Fibroblast of lung (primary cell): ENCODE data around the gene CMSS1. TPM values are rescaled to one million over a fixed set of nuclear protein-coding genes. Genes with fewer than 3 reads are reported as not detected.

Experiments
- DNase-seq, 2 donors: peaks; one replicate each; pipeline versions ENCODE4 v3.0.0 to v3.0.0-alpha.2; 2010; ENCODE audit warnings: low read depth in 2 of 2
- H2AFZ ChIP-seq: 2 replicates; pipeline ENCODE4 v1.5.1; 2012; ENCODE audit warnings: low read length, control low read depth, inconsistent platforms
- H3K27ac ChIP-seq: 2 replicates; pipeline ENCODE4 v1.5.1; 2011; ENCODE audit warnings: low read length, control low read depth; ENCODE audit not compliant: insufficient read depth
- H3K27me3 ChIP-seq: 2 replicates; pipeline ENCODE4 v1.5.1; 2011; ENCODE audit warnings: mild to moderate bottlenecking, low read length; ENCODE audit not compliant: control insufficient read depth, insufficient read depth
- H3K36me3 ChIP-seq: 2 replicates; pipeline ENCODE4 v1.5.1; 2011; ENCODE audit warnings: low read length; ENCODE audit not compliant: control insufficient read depth, insufficient read depth
- H3K4me1 ChIP-seq: 2 replicates; pipeline ENCODE4 v1.5.1; 2011; ENCODE audit warnings: low read length; ENCODE audit not compliant: control insufficient read depth, insufficient read depth; ENCODE audit errors: extremely low read depth
- H3K4me2 ChIP-seq: 2 replicates; pipeline ENCODE4 v1.5.1; 2011; ENCODE audit warnings: low read length, control low read depth; ENCODE audit not compliant: insufficient read depth; ENCODE audit errors: extremely low read depth
- H3K4me3 ChIP-seq, 4 experiments: fragments of 200-600 bp in 1 of 4; sonication (generic) in 1 of 4; replicated peaks in 1 of 4; 2 replicates each; pipeline ENCODE4 v1.5.1; 2011 to 2016; ENCODE audit warnings: low read length in 4 of 4, low read depth in 3 of 4, mild to moderate bottlenecking in 3 of 4, control low read depth in 2 of 4, inconsistent platforms in 1 of 4, mixed read lengths in 1 of 4; ENCODE audit not compliant: insufficient read depth in 1 of 4; ENCODE audit errors: control extremely low read depth in 1 of 4
- H3K79me2 ChIP-seq: 2 replicates; pipeline ENCODE4 v1.5.1; 2012; ENCODE audit warnings: mild to moderate bottlenecking, low read length, inconsistent platforms; ENCODE audit not compliant: control insufficient read depth, insufficient read depth
- H3K9ac ChIP-seq: 2 replicates; pipeline ENCODE4 v1.5.1; 2011; ENCODE audit warnings: mild to moderate bottlenecking, low read length, control low read depth; ENCODE audit not compliant: insufficient read depth
- H3K9me3 ChIP-seq: 2 replicates; pipeline ENCODE4 v1.5.1; 2012; ENCODE audit warnings: low read depth, low read length; ENCODE audit not compliant: control insufficient read depth, insufficient read depth
- H4K20me1 ChIP-seq: 2 replicates; pipeline ENCODE4 v1.5.1; 2011; ENCODE audit warnings: low read length; ENCODE audit not compliant: control insufficient read depth, insufficient read depth; ENCODE audit errors: extremely low read depth
- EZH2 ChIP-seq: IDR thresholded peaks from 2 replicates; pipeline ENCODE4 v1.5.1; 2012; ENCODE audit warnings: low read length, control low read depth, mild to moderate bottlenecking; ENCODE audit errors: missing control alignments
- polyA plus RNA-seq, 2 donors: library from polyadenylated mRNA; depleted of rRNA in 1 of 2; stranded (reverse) in 1 of 2; unstranded in 1 of 2; fragments of >200 nt; gene quantifications; 2 replicates each; pipeline ENCODE4 v1.2.1, GENCODE V29; 2011 to 2012; ENCODE audit warnings: missing spikeins in 1 of 2
- total RNA-seq: library from RNA; depleted of rRNA; stranded (reverse); fragments of >200 nt; gene quantifications from 2 replicates; pipeline ENCODE4 v1.2.1, GENCODE V29; 2014
- TF ChIP-seq, protein P1 (sequence below), 2 donors: IDR thresholded peaks in 1 of 2; conservative IDR thresholded peaks in 1 of 2; 1 replicate in 1 of 2; 2 replicates in 1 of 2; pipeline ENCODE4 v1.5.1; 2011 to 2012; ENCODE audit warnings: low read length in 2 of 2, control low read depth in 1 of 2, inconsistent platforms in 1 of 2, low read depth in 1 of 2, mild to moderate bottlenecking in 1 of 2

The CMSS1 gene
- total and polyA plus RNA-seq, 2 donors (not counting 1 experiment from before 2014, with no cell fraction given) = 6.9 to 13.2 TPM

DNA sequence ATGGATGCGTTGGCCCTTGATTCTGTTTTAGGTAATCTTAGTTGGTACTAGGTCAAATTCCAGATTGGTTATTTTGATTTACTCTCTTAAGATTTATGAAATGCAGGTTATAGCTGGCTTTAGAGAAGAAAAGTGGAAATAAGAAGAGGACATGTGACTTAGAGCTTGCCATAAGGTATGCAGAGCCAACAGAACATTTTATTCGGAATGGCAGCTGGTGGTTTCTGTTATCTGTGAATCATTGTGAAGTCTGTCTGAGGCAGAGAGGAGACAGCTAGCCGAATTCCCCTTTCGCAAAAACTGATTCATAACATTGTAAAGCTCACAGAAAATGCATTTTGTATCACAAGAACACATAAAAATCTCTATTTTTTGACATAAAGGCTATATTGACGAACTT lies 214.6 kb downstream of the CMSS1 start:
- no peaks in the 10 kb centered on the region for H3K36me3 ChIP-seq
- DNase-seq = peak; percentile 67 to 98
- H3K4me2 ChIP-seq = no peak overlapping the region
- no peaks in the 10 kb centered on the region for H4K20me1 ChIP-seq
- no peak for TF ChIP-seq EZH2
- TF ChIP-seq, protein P1, sequence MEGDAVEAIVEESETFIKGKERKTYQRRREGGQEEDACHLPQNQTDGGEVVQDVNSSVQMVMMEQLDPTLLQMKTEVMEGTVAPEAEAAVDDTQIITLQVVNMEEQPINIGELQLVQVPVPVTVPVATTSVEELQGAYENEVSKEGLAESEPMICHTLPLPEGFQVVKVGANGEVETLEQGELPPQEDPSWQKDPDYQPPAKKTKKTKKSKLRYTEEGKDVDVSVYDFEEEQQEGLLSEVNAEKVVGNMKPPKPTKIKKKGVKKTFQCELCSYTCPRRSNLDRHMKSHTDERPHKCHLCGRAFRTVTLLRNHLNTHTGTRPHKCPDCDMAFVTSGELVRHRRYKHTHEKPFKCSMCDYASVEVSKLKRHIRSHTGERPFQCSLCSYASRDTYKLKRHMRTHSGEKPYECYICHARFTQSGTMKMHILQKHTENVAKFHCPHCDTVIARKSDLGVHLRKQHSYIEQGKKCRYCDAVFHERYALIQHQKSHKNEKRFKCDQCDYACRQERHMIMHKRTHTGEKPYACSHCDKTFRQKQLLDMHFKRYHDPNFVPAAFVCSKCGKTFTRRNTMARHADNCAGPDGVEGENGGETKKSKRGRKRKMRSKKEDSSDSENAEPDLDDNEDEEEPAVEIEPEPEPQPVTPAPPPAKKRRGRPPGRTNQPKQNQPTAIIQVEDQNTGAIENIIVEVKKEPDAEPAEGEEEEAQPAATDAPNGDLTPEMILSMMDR (conservative IDR thresholded peaks at IDR 0.05 in 1 of 2, IDR thresholded peaks at IDR 0.05 in 1 of 2; ENCODE audit: low read depth in 1 of 2, low read length in 2 of 2) = no peak
- H3K27ac ChIP-seq = no peak overlapping the region
- H3K9ac ChIP-seq = no peak overlapping the region
- H2AFZ ChIP-seq = no peak overlapping the region
- no peak overlapping the region for H3K4me3 ChIP-seq
- H3K4me1 ChIP-seq = no peaks in the 10 kb centered on the region
- H3K79me2 ChIP-seq = no peaks in the 10 kb centered on the region
- H3K27me3 ChIP-seq = no peaks in the 10 kb centered on the region
- no peaks in the 10 kb centered on the region for H3K9me3 ChIP-seq

DNA sequence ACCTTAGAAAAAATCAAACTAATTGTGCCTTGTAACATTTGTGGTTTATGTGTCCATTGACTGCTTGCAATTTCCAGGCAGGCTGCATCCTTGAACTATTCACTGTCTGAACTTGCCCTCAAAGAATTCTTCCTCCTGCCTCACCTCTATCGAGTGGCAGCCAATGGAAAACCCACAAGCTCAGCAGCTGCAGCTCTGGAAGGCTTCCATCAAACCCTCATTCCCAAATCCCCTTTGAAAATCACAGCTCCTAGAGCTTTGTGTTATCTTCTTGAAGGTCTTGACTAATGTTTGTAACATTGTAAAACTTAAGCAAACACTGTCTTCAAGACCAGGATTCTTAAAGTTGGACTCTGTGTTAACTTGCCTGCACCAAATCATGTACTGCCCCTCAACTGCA lies 215.5 kb downstream of the CMSS1 start:
- no peak overlapping the region for H3K4me2 ChIP-seq
- H3K36me3 ChIP-seq = no peaks in the 10 kb centered on the region
- H4K20me1 ChIP-seq = no peaks in the 10 kb centered on the region
- TF ChIP-seq, protein P1 (conservative IDR thresholded peaks at IDR 0.05 in 1 of 2, IDR thresholded peaks at IDR 0.05 in 1 of 2; ENCODE audit: low read depth in 1 of 2, low read length in 2 of 2) = no peak
- no peak for TF ChIP-seq EZH2
- H3K79me2 ChIP-seq = no peaks in the 10 kb centered on the region
- no peak overlapping the region for H3K4me3 ChIP-seq
- no peaks in the 10 kb centered on the region for H3K9me3 ChIP-seq
- H3K9ac ChIP-seq = no peak overlapping the region
- H3K27me3 ChIP-seq = no peaks in the 10 kb centered on the region
- H3K27ac ChIP-seq = no peak overlapping the region
- H2AFZ ChIP-seq = no peak overlapping the region
- DNase-seq = peak; percentile 64 to 99
- H3K4me1 ChIP-seq = no peaks in the 10 kb centered on the region

DNA sequence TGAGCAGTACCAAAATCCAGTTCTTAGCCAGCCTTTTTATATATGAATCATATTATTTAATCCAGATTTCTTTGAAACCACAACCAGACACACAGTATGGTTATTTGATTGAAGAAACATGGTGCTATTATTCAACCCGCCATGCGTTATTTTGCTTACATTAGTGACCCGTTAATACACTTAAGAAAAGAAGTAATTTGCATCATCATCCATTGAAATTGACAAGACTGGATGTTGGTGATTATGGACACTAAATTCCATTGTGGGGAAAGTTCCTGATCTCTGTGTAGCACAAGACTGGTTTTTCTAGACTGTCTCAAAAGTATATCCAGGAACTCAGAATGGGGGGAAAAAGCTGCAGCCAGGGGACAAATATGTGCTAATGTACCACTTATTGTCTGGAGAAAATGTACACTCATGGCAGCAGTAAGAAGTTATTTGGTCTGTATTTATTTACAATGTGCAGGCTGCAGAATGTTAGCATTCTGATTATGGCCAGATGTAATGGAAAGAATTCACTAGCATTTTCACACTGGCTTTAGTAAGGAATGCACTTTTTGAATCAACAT lies 216.3 kb downstream of the CMSS1 start:
- DNase-seq = peak in 1 of 2 donors; percentile 92
- Histone ChIP-seq H3K27me3 (no peaks in the 10 kb centered on the region), H3K4me2 (no peak overlapping the region), H3K79me2 (no peaks in the 10 kb centered on the region), H3K4me1 (no peaks in the 10 kb centered on the region), H3K27ac (no peak overlapping the region), H3K36me3 (no peaks in the 10 kb centered on the region), H2AFZ (no peak overlapping the region), H4K20me1 (no peaks in the 10 kb centered on the region), H3K9ac (no peak overlapping the region), H3K9me3 (no peaks in the 10 kb centered on the region), H3K4me3 (no peak overlapping the region)
- no peak for TF ChIP-seq EZH2
- TF ChIP-seq, protein P1 (conservative IDR thresholded peaks at IDR 0.05 in 1 of 2, IDR thresholded peaks at IDR 0.05 in 1 of 2; ENCODE audit: low read depth in 1 of 2, low read length in 2 of 2) = no peak
